ENCODE measurements around the gene RNU1-3. TPM values are rescaled to one million over a fixed set of nuclear protein-coding genes. Genes with fewer than 3 reads are reported as not detected.
"Not testable (repeated sequence)": the region's sequence is repeated elsewhere in the genome, so short reads cannot be mapped to it uniquely, and the experiment has no call there.

RNU1-3 gene
- total RNA-seq, 2 donors from 2014 or later: 1,159 to 2,517 TPM

- peaks cover 24% of the 10 kb centered on the region for H3K36me3 ChIP-seq
- DNase-seq: no peak
- no peak overlapping the region for H3K9ac ChIP-seq (ENCODE audit: low read depth in 2 of 2, low read length in 2 of 2)
- H3K9me3 ChIP-seq: no peaks in the 10 kb centered on the region
- H3K27ac ChIP-seq: no peak overlapping the region
- no peak for TF ChIP-seq CTCF (IDR thresholded peaks at IDR 0.05)
- no peaks in the 10 kb centered on the region for H3K27me3 ChIP-seq
- intact Hi-C loops (cut with DNase I): no loop called here
- H3K4me3 ChIP-seq: no peak overlapping the region
- H3K4me1 ChIP-seq: no peaks in the 10 kb centered on the region
Observed at GRCh38 chr1:16625497-16626408, 41.0 kb downstream of the RNU1-3 start.

GRCh38 chr1:16623812-16624719 lies 42.7 kb downstream of the RNU1-3 start:
- H3K4me1 ChIP-seq; intact Hi-C loops (cut with DNase I); H3K27me3 ChIP-seq; H3K9me3 ChIP-seq; H3K4me3 ChIP-seq: not testable (repeated sequence)
- peaks cover 17% of the 10 kb centered on the region for H3K36me3 ChIP-seq
- peak overlapping the region; percentile 49 for H3K27ac ChIP-seq
- peak overlapping the region; percentile 58 to 66 for H3K9ac ChIP-seq (ENCODE audit: low read depth in 2 of 2, low read length in 2 of 2)
- peak; percentile 99 for DNase-seq

GRCh38 chr1:16623337-16623736 lies 43.4 kb downstream of the RNU1-3 start:
- Histone ChIP-seq H3K36me3 (peaks cover 17% of the 10 kb centered on the region), H3K9ac (ENCODE audit: low read depth in 2 of 2, low read length in 2 of 2) (peak overlapping the region in 1 of 2 donors; percentile 8)
- H3K27ac ChIP-seq; H3K4me3 ChIP-seq; H3K27me3 ChIP-seq; H3K4me1 ChIP-seq; intact Hi-C loops (cut with DNase I); H3K9me3 ChIP-seq: not testable (repeated sequence)
- DNase-seq: peak; percentile 75

GRCh38 chr1:16621681-16622315 lies 45.0 kb downstream of the RNU1-3 start:
- intact Hi-C loops (cut with DNase I); H3K9me3 ChIP-seq; H3K4me3 ChIP-seq; H3K27me3 ChIP-seq; H3K9ac ChIP-seq (ENCODE audit: low read depth in 2 of 2, low read length in 2 of 2); DNase-seq; H3K27ac ChIP-seq; H3K4me1 ChIP-seq: not testable (repeated sequence)
- H3K36me3 ChIP-seq: peaks cover 16% of the 10 kb centered on the region

GRCh38 chr1:16621300-16621658 lies 45.5 kb downstream of the RNU1-3 start:
- no peak overlapping the region for H3K4me3 ChIP-seq
- H3K9ac ChIP-seq (ENCODE audit: low read depth in 2 of 2, low read length in 2 of 2): no peak overlapping the region
- no peaks in the 10 kb centered on the region for H3K4me1 ChIP-seq
- peaks cover 13% of the 10 kb centered on the region for H3K36me3 ChIP-seq
- no peaks in the 10 kb centered on the region for H3K27me3 ChIP-seq
- no peaks in the 10 kb centered on the region for H3K9me3 ChIP-seq
- TF ChIP-seq CTCF (IDR thresholded peaks at IDR 0.05): peak; percentile 32
- no peak overlapping the region for H3K27ac ChIP-seq
- intact Hi-C loops (cut with DNase I): no loop called here
- no peak for DNase-seq

- DNase-seq: peak; percentile 19
- intact Hi-C loops (cut with DNase I); H3K4me3 ChIP-seq; H3K9ac ChIP-seq (ENCODE audit: low read depth in 2 of 2, low read length in 2 of 2); H3K36me3 ChIP-seq; H3K27me3 ChIP-seq; H3K27ac ChIP-seq; H3K9me3 ChIP-seq; H3K4me1 ChIP-seq: not testable (repeated sequence)
Observed at GRCh38 chr1:16619803-16620501, 46.8 kb downstream of the RNU1-3 start.

GRCh38 chr1:16618719-16619118 lies 48.0 kb downstream of the RNU1-3 start:
- TF ChIP-seq CTCF (IDR thresholded peaks at IDR 0.05): no peak
- peak; percentile 36 for DNase-seq
- Histone ChIP-seq H3K27ac (no peak overlapping the region), H3K4me3 (no peak overlapping the region), H3K4me1 (no peaks in the 10 kb centered on the region), H3K9me3 (no peaks in the 10 kb centered on the region), H3K9ac (ENCODE audit: low read depth in 2 of 2, low read length in 2 of 2) (no peak overlapping the region), H3K27me3 (no peaks in the 10 kb centered on the region), H3K36me3 (peaks cover 5% of the 10 kb centered on the region)
- intact Hi-C loops (cut with DNase I): no loop called here

All from colonic mucosa (tissue), 4 donors.